ENCODE data around the gene GABRR3. TPM values are rescaled to one million over a fixed set of nuclear protein-coding genes. Genes with fewer than 3 reads are reported as not detected.

Gene GABRR3
- total and polyA plus RNA-seq, 2 experiments from 2014 or later, result not detected

DNA sequence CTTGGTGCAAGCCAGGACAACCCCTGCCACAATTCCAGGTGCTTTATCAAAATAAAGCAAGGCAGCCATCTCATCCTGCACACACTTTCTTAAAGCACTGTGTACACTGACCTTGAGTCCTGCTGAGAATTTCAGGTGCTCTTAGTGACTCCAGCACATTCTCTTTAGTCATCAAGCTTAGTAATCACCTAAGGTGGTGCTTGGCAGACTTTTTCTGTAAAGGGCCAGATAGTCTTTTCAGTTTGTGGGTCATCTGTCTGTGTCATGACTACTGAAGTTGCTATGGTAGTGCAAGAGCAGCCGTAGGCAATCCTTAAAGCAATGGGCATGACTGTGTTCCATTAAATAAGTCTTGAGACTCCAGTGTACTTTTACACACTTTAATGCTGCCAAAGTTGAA is 99.3 kb downstream of the GABRR3 start:
- Histone ChIP-seq H4K20me1 (ENCODE audit: insufficient read depth, poor library complexity, severe bottlenecking) (no peaks in the 10 kb centered on the region), H3K4me2 (no peak overlapping the region), H3K4me3 (no peak overlapping the region), H3K4me1 (ENCODE audit: insufficient read depth) (no peaks in the 10 kb centered on the region), H2AFZ (no peak overlapping the region), H3K9me2 (replicated peaks; ENCODE audit: insufficient read depth) (no peaks in the 10 kb centered on the region), H3K9me3 (ENCODE audit: low read depth) (no peaks in the 10 kb centered on the region), H3K27me3 (no peaks in the 10 kb centered on the region), H3K27ac (no peak overlapping the region), H3K36me3 (replicated peaks; ENCODE audit: insufficient read depth, low read depth) (no peaks in the 10 kb centered on the region), H3K79me2 (no peaks in the 10 kb centered on the region)
- TF ChIP-seq EZH2 (IDR thresholded peaks at IDR 0.05; ENCODE audit: borderline replicate concordance) (no peak), EZH2phosphoT487 (IDR thresholded peaks at IDR 0.05; ENCODE audit: low read depth, severe bottlenecking, unreplicated experiment) (no peak)
- TF ChIP-seq, protein P1, sequence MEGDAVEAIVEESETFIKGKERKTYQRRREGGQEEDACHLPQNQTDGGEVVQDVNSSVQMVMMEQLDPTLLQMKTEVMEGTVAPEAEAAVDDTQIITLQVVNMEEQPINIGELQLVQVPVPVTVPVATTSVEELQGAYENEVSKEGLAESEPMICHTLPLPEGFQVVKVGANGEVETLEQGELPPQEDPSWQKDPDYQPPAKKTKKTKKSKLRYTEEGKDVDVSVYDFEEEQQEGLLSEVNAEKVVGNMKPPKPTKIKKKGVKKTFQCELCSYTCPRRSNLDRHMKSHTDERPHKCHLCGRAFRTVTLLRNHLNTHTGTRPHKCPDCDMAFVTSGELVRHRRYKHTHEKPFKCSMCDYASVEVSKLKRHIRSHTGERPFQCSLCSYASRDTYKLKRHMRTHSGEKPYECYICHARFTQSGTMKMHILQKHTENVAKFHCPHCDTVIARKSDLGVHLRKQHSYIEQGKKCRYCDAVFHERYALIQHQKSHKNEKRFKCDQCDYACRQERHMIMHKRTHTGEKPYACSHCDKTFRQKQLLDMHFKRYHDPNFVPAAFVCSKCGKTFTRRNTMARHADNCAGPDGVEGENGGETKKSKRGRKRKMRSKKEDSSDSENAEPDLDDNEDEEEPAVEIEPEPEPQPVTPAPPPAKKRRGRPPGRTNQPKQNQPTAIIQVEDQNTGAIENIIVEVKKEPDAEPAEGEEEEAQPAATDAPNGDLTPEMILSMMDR (IDR thresholded peaks at IDR 0.05; ENCODE audit: poor library complexity), result no peak
- WGBS (ENCODE audit: low lambda C conversion rate, missing lambda C conversion rate), result 100% methylated on average over 1 of the region's 1 CpG
- DNase-seq (ENCODE audit: low spot score), result no peak

Other genes starting within 250 kb of the GABRR3 start
- gene CRYBG3, start 213.3 kb downstream of the GABRR3 start, total RNA-seq, result 11.5 and 13.2 TPM in 2 replicates
- gene CRYBG3, start 213.3 kb downstream of the GABRR3 start, polyA plus RNA-seq, result 1.6 and 1.7 TPM in 2 replicates
- 26.0 and 26.2 TPM in 2 replicates for gene RIOX2, start 62.9 kb downstream of the GABRR3 start, total RNA-seq
- gene RIOX2, start 62.9 kb downstream of the GABRR3 start, polyA plus RNA-seq, result 14.7 and 15.5 TPM in 2 replicates
- not detected in 2 replicates for gene OR5AC2, start 51.9 kb upstream of the GABRR3 start, total RNA-seq
- gene OR5AC2, start 51.9 kb upstream of the GABRR3 start, polyA plus RNA-seq, result not detected in 2 replicates
- gene OR5H1, start 95.4 kb upstream of the GABRR3 start, total RNA-seq, result not detected in 2 replicates
- gene OR5H1, start 95.4 kb upstream of the GABRR3 start, polyA plus RNA-seq, result not detected in 2 replicates
- gene OR5H14, start 112.2 kb upstream of the GABRR3 start, total RNA-seq, result not detected in 2 replicates
- not detected in 2 replicates for gene OR5H14, start 112.2 kb upstream of the GABRR3 start, polyA plus RNA-seq
- not detected in 2 replicates for gene OR5H15, start 131.4 kb upstream of the GABRR3 start, total RNA-seq
- gene OR5H15, start 131.4 kb upstream of the GABRR3 start, polyA plus RNA-seq, result not detected in 2 replicates
- gene OR5H6, start 228.9 kb upstream of the GABRR3 start, total RNA-seq, result not detected in 2 replicates
- 0.16 TPM in 1 of 2 replicates, not detected in the other for gene OR5H6, start 228.9 kb upstream of the GABRR3 start, polyA plus RNA-seq
- gene OR5H2, start 247.2 kb upstream of the GABRR3 start, total RNA-seq, result not detected in 2 replicates
- not detected in 2 replicates for gene OR5H2, start 247.2 kb upstream of the GABRR3 start, polyA plus RNA-seq